Osteoblast (primary cell): Measurements from ENCODE around the gene KCNJ10. TPM values are rescaled to one million over a fixed set of nuclear protein-coding genes. Genes with fewer than 3 reads are reported as not detected.

Source experiments
- DNase-seq: peaks from one replicate; pipeline ENCODE4 v3.0.0; 2011; ENCODE audit warnings: low spot score, mixed read lengths; ENCODE audit not compliant: insufficient read length; ENCODE audit errors: missing footprints
- H2AFZ ChIP-seq: 2 replicates; pipeline ENCODE4 v1.6.0; 2011; ENCODE audit warnings: mild to moderate bottlenecking, low read length
- H3K27ac ChIP-seq: 2 replicates; pipeline ENCODE4 v1.5.1; 2011; ENCODE audit warnings: mild to moderate bottlenecking, low read depth, low read length, moderate library complexity
- H3K27me3 ChIP-seq: 2 replicates; pipeline ENCODE4 v1.6.0; 2012; ENCODE audit warnings: mild to moderate bottlenecking, control low read depth, inconsistent platforms, low read length, moderate library complexity; ENCODE audit not compliant: insufficient read depth
- H3K36me3 ChIP-seq: 2 replicates; pipeline ENCODE4 v1.5.1; 2011; ENCODE audit warnings: mild to moderate bottlenecking, low read length, control low read depth, moderate library complexity; ENCODE audit not compliant: insufficient read depth
- H3K4me1 ChIP-seq: 2 replicates; pipeline ENCODE4 v1.5.1; 2011; ENCODE audit warnings: mild to moderate bottlenecking, low read length, control low read depth, moderate library complexity; ENCODE audit not compliant: insufficient read depth
- H3K4me2 ChIP-seq: 2 replicates; pipeline ENCODE4 v1.6.0; 2011; ENCODE audit warnings: mild to moderate bottlenecking, low read length; ENCODE audit not compliant: insufficient read depth
- H3K4me3 ChIP-seq: fragments of 200-600 bp; sonication (generic); 3 replicates; pipeline ENCODE4 v1.5.1; 2012; ENCODE audit warnings: mild to moderate bottlenecking, low read length, inconsistent platforms; ENCODE audit not compliant: insufficient read depth
- H3K79me2 ChIP-seq: 2 replicates; pipeline ENCODE4 v1.6.0; 2012; ENCODE audit warnings: mild to moderate bottlenecking, low read length, control low read depth, inconsistent platforms; ENCODE audit not compliant: insufficient read depth
- H3K9me3 ChIP-seq: 2 replicates; pipeline ENCODE4 v1.5.1; 2011; ENCODE audit warnings: low read depth, low read length, control low read depth
- H4K20me1 ChIP-seq: 2 replicates; pipeline ENCODE4 v1.6.0; 2012; ENCODE audit warnings: mild to moderate bottlenecking, low read length, control low read depth; ENCODE audit not compliant: insufficient read depth
- CTCF ChIP-seq: IDR thresholded peaks from 2 replicates; pipeline ENCODE4 v1.5.1; 2011; ENCODE audit warnings: mild to moderate bottlenecking, low read depth, low read length, moderate library complexity; ENCODE audit errors: extremely low read depth
- total RNA-seq: library from RNA; depleted of rRNA; stranded (reverse); fragments of >200 nt; gene quantifications from 2 replicates; pipeline ENCODE4 v1.2.3, GENCODE V29; 2012

The KCNJ10 gene
- total RNA-seq, 1 donor = not detected

- Histone ChIP-seq H3K27ac (no peak overlapping the region), H3K4me1 (no peaks in the 10 kb centered on the region), H2AFZ (no peak overlapping the region), H3K9me3 (no peaks in the 10 kb centered on the region), H3K36me3 (no peaks in the 10 kb centered on the region), H4K20me1 (no peaks in the 10 kb centered on the region), H3K4me2 (no peak overlapping the region), H3K27me3 (peaks cover 53% of the 10 kb centered on the region), H3K79me2 (no peaks in the 10 kb centered on the region), H3K4me3 (no peak overlapping the region)
- DNase-seq = no peak
- no peak for TF ChIP-seq CTCF
These were observed 7.8 kb downstream of the KCNJ10 start for GRCh38 chr1:160062230-160062532.

- peak; percentile 58 for DNase-seq
- Histone ChIP-seq H3K4me2 (no peak overlapping the region), H2AFZ (no peak overlapping the region), H4K20me1 (no peaks in the 10 kb centered on the region), H3K79me2 (no peaks in the 10 kb centered on the region), H3K4me3 (no peak overlapping the region), H3K27ac (no peak overlapping the region), H3K27me3 (peaks cover 51% of the 10 kb centered on the region), H3K4me1 (no peaks in the 10 kb centered on the region), H3K36me3 (no peaks in the 10 kb centered on the region), H3K9me3 (no peaks in the 10 kb centered on the region)
- TF ChIP-seq CTCF = no peak
These were observed 8.4 kb downstream of the KCNJ10 start for GRCh38 chr1:160061369-160062229.

- Histone ChIP-seq H3K79me2 (no peaks in the 10 kb centered on the region), H3K27ac (no peak overlapping the region), H3K4me1 (no peaks in the 10 kb centered on the region), H3K36me3 (no peaks in the 10 kb centered on the region), H3K9me3 (no peaks in the 10 kb centered on the region), H4K20me1 (no peaks in the 10 kb centered on the region), H3K4me3 (no peak overlapping the region), H3K4me2 (no peak overlapping the region), H3K27me3 (peaks cover 61% of the 10 kb centered on the region), H2AFZ (no peak overlapping the region)
- DNase-seq = peak; percentile 90
- TF ChIP-seq CTCF = peak; percentile 38
These were observed 11.9 kb downstream of the KCNJ10 start for GRCh38 chr1:160058087-160058486.

GRCh38 chr1:160056648-160057169 is 13.3 kb downstream of the KCNJ10 start:
- no peak for TF ChIP-seq CTCF
- H3K27ac ChIP-seq = no peak overlapping the region
- H3K4me1 ChIP-seq = no peaks in the 10 kb centered on the region
- no peak overlapping the region for H2AFZ ChIP-seq
- H3K36me3 ChIP-seq = no peaks in the 10 kb centered on the region
- H3K4me2 ChIP-seq = no peak overlapping the region
- no peak for DNase-seq
- no peaks in the 10 kb centered on the region for H3K79me2 ChIP-seq
- no peak overlapping the region for H3K4me3 ChIP-seq
- H3K9me3 ChIP-seq = no peaks in the 10 kb centered on the region
- no peaks in the 10 kb centered on the region for H4K20me1 ChIP-seq
- H3K27me3 ChIP-seq = peaks cover 64% of the 10 kb centered on the region
